HepG2 (cell line): ENCODE data around the gene S100A10. TPM values are rescaled to one million over a fixed set of nuclear protein-coding genes. Genes with fewer than 3 reads are reported as not detected.

Experiments
- ATAC-seq: fragments of 200-7000 bp; cut with Tn5 transposase; 3 replicates; pipeline ENCODE4 v1.9.1; 2020; ENCODE audit warnings: mild to moderate bottlenecking, moderate library complexity
- BruUV-seq: library from RNA; stranded (reverse); fragments of 400-500 nt; replicated peaks from 2 replicates; lab custom pipeline; 2021; lab: Mats Ljungman, UMichigan
- CTCF ChIA-PET: fragments of 300-600 bp; formaldehyde crosslinking; extraction: SDS; loops from one replicate; lab custom pipeline; 2021; ENCODE audit warnings: low total read pairs, inconsistent platforms, low intra/inter-chr PET ratio; lab: Yijun Ruan, JAX
- POLR2A ChIA-PET: fragments of 350-600 bp; sonication (Branson Sonifier 250); formaldehyde crosslinking; loops from one replicate; lab custom pipeline; 2020; ENCODE audit warnings: antibody characterized with exemption, inconsistent platforms; lab: Yijun Ruan, JAX
- DNase-seq: peaks from one replicate; pipeline ENCODE4 v3.0.0-alpha.2; 2015; ENCODE audit warnings: low spot score
- FAIRE-seq: peaks from 3 replicates; lab custom pipeline; 2011; peaks lifted over from hg19 to GRCh38; lab: Jason Lieb, UNC
- H2AFZ ChIP-seq: one replicate; pipeline ENCODE4 v1.6.1; 2011; ENCODE audit warnings: low read length, inconsistent platforms
- H3K27ac ChIP-seq: fragments of 300-600 bp; 3 replicates; pipeline ENCODE4 v1.8.0; 2011; ENCODE audit warnings: mixed run types, mild to moderate bottlenecking, mixed read lengths, low read length, inconsistent platforms; ENCODE audit not compliant: insufficient read depth; ENCODE audit errors: extremely low read length
- H3K27me3 ChIP-seq, 2 experiments: fragments of 200-600 bp in 1 of 2; 2 replicates in 1 of 2; 3 replicates in 1 of 2; pipeline versions ENCODE4 v1.6.0 to v1.8.0; 2011; ENCODE audit warnings: low read length in 2 of 2, mild to moderate bottlenecking in 2 of 2, moderate library complexity in 2 of 2, inconsistent platforms in 1 of 2; ENCODE audit not compliant: insufficient read depth in 2 of 2, control insufficient read depth in 1 of 2
- H3K36me3 ChIP-seq, 2 experiments: fragments of 200-600 bp in 1 of 2; replicated peaks in 1 of 2; 2 replicates in 1 of 2; 3 replicates in 1 of 2; pipeline versions ENCODE4 v1.5.1 to v1.8.0; 2011; ENCODE audit warnings: low read length in 2 of 2, inconsistent platforms in 1 of 2; ENCODE audit not compliant: insufficient read depth in 2 of 2, control insufficient read depth in 1 of 2
- H3K4me1 ChIP-seq: 2 replicates; pipeline ENCODE4 v1.5.1; 2012; ENCODE audit warnings: low read length, inconsistent platforms; ENCODE audit not compliant: insufficient read depth
- H3K4me2 ChIP-seq: 2 replicates; pipeline ENCODE4 v1.6.0; 2011; ENCODE audit warnings: low read depth, low read length, inconsistent platforms
- H3K4me3 ChIP-seq, 3 experiments: fragments of 200-600 bp in 1 of 3; sonication (generic), shearing (Covaris generic) in 1 of 3; replicated peaks in 1 of 3; 2 replicates each; pipeline ENCODE4 v1.5.1; 2011 to 2016; ENCODE audit warnings: low read length in 3 of 3, inconsistent platforms in 2 of 3, low read depth in 2 of 3, mild to moderate bottlenecking in 2 of 3, control low read depth in 1 of 3, mixed read lengths in 1 of 3; ENCODE audit not compliant: insufficient read depth in 1 of 3
- H3K79me2 ChIP-seq: one replicate; pipeline ENCODE4 v1.6.1; 2011; ENCODE audit warnings: low read length, inconsistent platforms; ENCODE audit not compliant: insufficient read depth
- H3K9ac ChIP-seq: 2 replicates; pipeline ENCODE4 v1.6.0; 2011; ENCODE audit warnings: mild to moderate bottlenecking, low read depth, low read length, inconsistent platforms; ENCODE audit not compliant: insufficient read depth
- H3K9me3 ChIP-seq: 2 replicates; pipeline ENCODE4 v1.5.1; 2012; ENCODE audit warnings: mild to moderate bottlenecking, low read length
- H4K20me1 ChIP-seq: 2 replicates; pipeline ENCODE4 v1.6.0; 2011; ENCODE audit warnings: inconsistent platforms, mild to moderate bottlenecking, low read length, moderate library complexity; ENCODE audit not compliant: insufficient read depth
- EZH2 ChIP-seq: conservative IDR thresholded peaks from 2 replicates; pipeline ENCODE4 v1.6.1; 2012; ENCODE audit warnings: mild to moderate bottlenecking, low read depth, low read length, moderate library complexity
- FOSL2 ChIP-seq: sonication (generic); formaldehyde crosslinking; IDR thresholded peaks from 2 replicates; pipeline ENCODE4 v1.4.0; 2020; ENCODE audit warnings: missing genetic modification reagents
- GRHL1 ChIP-seq: sonication (generic); formaldehyde crosslinking; conservative IDR thresholded peaks from 2 replicates; pipeline ENCODE4 v1.8.0; 2022; ENCODE audit warnings: missing genetic modification reagents
- TFE3 ChIP-seq: IDR thresholded peaks from 2 replicates; pipeline ENCODE4 v1.6.1; 2016
- ZBTB21 ChIP-seq: sonication (generic); formaldehyde crosslinking; IDR thresholded peaks from 2 replicates; pipeline ENCODE4 v1.4.0; 2020; ENCODE audit warnings: missing genetic modification reagents
- ZNF12 ChIP-seq: sonication (generic); formaldehyde crosslinking; IDR thresholded peaks from 2 replicates; pipeline ENCODE4 v1.5.0; 2020; ENCODE audit warnings: missing genetic modification reagents
- ZNF746 ChIP-seq: sonication (generic); formaldehyde crosslinking; IDR thresholded peaks from 2 replicates; pipeline ENCODE4 v1.8.0; 2022; ENCODE audit warnings: mild to moderate bottlenecking, missing genetic modification reagents
- ZSCAN22 ChIP-seq: sonication (generic); formaldehyde crosslinking; IDR thresholded peaks from 2 replicates; pipeline ENCODE4 v1.4.0; 2020; ENCODE audit warnings: mild to moderate bottlenecking, missing genetic modification reagents
- WGBS: methylation state at CpG from one replicate; pipeline ENCODE4 v1.1.6; 2017; ENCODE audit warnings: low lambda C conversion rate; 5-methylcytosine and 5-hydroxymethylcytosine counted together
- in situ Hi-C: cut with HindIII; loops from 2 replicates; pipeline ENCODE4 v1.10.0; 2017; ENCODE audit warnings: low pct_unique_long_range_greater_than_20kb; ENCODE audit not compliant: extremely low pct_ligation_motif_present
- intact Hi-C: fragments of 100-400 bp; cut with micrococcal nuclease; formaldehyde crosslinking; loops from one replicate; pipeline ENCODE4 v1.10.0; 2022; ENCODE audit not compliant: unreplicated experiment
- polyA plus RNA-seq, 8 experiments: library from polyadenylated mRNA; depleted of rRNA in 3 of 8; stranded (reverse) in 7 of 8; unstranded in 1 of 8; fragments of >200 nt; fragmentation: Illumina TruSeq in 4 of 8; extraction: Trizol in 4 of 8; gene quantifications; 2 replicates each; pipeline versions ENCODE4 v1.2.1 to v1.2.3, GENCODE V29; 2011 to 2016; ENCODE audit warnings: low read depth in 4 of 8, missing spikeins in 1 of 8, mixed read lengths in 1 of 8; ENCODE audit not compliant: insufficient read depth in 1 of 8
- total RNA-seq, 5 experiments: library from RNA; depleted of rRNA; stranded (reverse); fragments of >200 nt; fragmentation: Illumina TruSeq; extraction: Trizol; gene quantifications; 2 replicates each; pipeline ENCODE4 v1.2.3, GENCODE V29; 2016; ENCODE audit warnings: low read depth in 1 of 5

The S100A10 gene
- total and polyA plus RNA-seq, 2 of the 13 experiments (the other 11 are each of a cell fraction or from before 2014, with no cell fraction given), result 16.8 to 28.7 TPM

- Histone ChIP-seq H3K4me1 (peaks cover 4% of the 10 kb centered on the region; the same call in 1 of the 2 replicates), H3K79me2 (no peaks in the 10 kb centered on the region), H3K9me3 (no peaks in the 10 kb centered on the region), H3K36me3 (no peaks in the 10 kb centered on the region), H3K27ac (no peak overlapping the region), H3K27me3 (no peaks in the 10 kb centered on the region; a peak in 3 of 5 replicates), H3K4me2 (no peak overlapping the region), H3K4me3 (no peak overlapping the region), H4K20me1 (no peaks in the 10 kb centered on the region), H3K9ac (no peak overlapping the region), H2AFZ (no peak overlapping the region)
- DNase-seq (no peak), ATAC-seq (peak; percentile 22; the same call in 1 of the 3 replicates), FAIRE-seq (no peak)
- intact Hi-C loops, result no loop called here
- CTCF ChIA-PET, result no interaction called here
- in situ Hi-C loops, result no loop called here
- TF ChIP-seq FOSL2 (CRISPR knock-in tag), result no peak
- TF ChIP-seq TFE3 (CRISPR knock-in tag), result no peak
- no peak for TF ChIP-seq ZNF12 (CRISPR knock-in tag)
- no peak for TF ChIP-seq GRHL1 (CRISPR knock-in tag)
- no peak for TF ChIP-seq ZNF746 (CRISPR knock-in tag)
- TF ChIP-seq ZSCAN22 (CRISPR knock-in tag), result no peak
- no peak for TF ChIP-seq EZH2
- TF ChIP-seq ZBTB21 (CRISPR knock-in tag), result no peak
- POLR2A ChIA-PET, result no interaction called here
- 0% methylated on average over 2 of the region's 18 CpGs for WGBS
- BruUV-seq, result no TSS peak
Observed at GRCh38 chr1:151949371-151950193, 44.1 kb downstream of the S100A10 start.
